NT2/D1 (cell line): ENCODE results near the gene CRYL1.

Experiments used
- YY1 ChIP-seq: IDR thresholded peaks from 2 replicates; pipeline ENCODE4 v1.6.1; 2011; ENCODE audit not compliant: insufficient read length, insufficient read depth
- ZNF274 ChIP-seq: IDR thresholded peaks from 2 replicates; pipeline ENCODE4 v1.6.1; 2011; ENCODE audit warnings: mild to moderate bottlenecking, low read depth, low read length

GRCh38 chr13:20370815-20371421, 154.7 kb downstream of the CRYL1 start:
- TF ChIP-seq ZNF274 (no peak), YY1 (no peak)
